Stimulated activated naive B cell treated with anti-CD40 and anti-IgM and Interleukin-4, amounts not matched to agents 10 μg/mL and 1 μg/mL and 100 μg/mL, for 72 hours (primary cell): ENCODE measurements around the gene ZFPL1.

ENCODE experiments used
- ATAC-seq, 2 donors: fragments of 150-1000 bp; cut with Tn5 transposase; replicated peaks; 2 replicates each; pipeline ENCODE4 v1.10.0; 2021; ENCODE audit warnings: moderate library complexity in 1 of 2
- DNase-seq: peaks from one replicate; pipeline ENCODE4 v3.0.0; 2021
- H3K27ac Mint-ChIP-seq: one replicate; pipeline ENCODE4 v1.8.0; 2022; ENCODE audit warnings: mild to moderate bottlenecking, mixed read lengths
- H3K27me3 Mint-ChIP-seq, 2 donors: one replicate each; pipeline ENCODE4 v1.8.0; 2022; ENCODE audit warnings: mixed read lengths in 2 of 2
- H3K36me3 Mint-ChIP-seq, 2 donors: one replicate each; pipeline ENCODE4 v1.8.0; 2022; ENCODE audit warnings: mixed read lengths in 2 of 2, mild to moderate bottlenecking in 1 of 2
- H3K4me1 Mint-ChIP-seq, 2 donors: one replicate each; pipeline ENCODE4 v1.8.0; 2022; ENCODE audit warnings: mixed read lengths in 2 of 2, mild to moderate bottlenecking in 1 of 2
- H3K4me3 Mint-ChIP-seq, 2 donors: one replicate each; pipeline ENCODE4 v1.8.0; 2022; ENCODE audit warnings: mild to moderate bottlenecking in 2 of 2, mixed read lengths in 2 of 2, moderate library complexity in 1 of 2
- H3K9me3 Mint-ChIP-seq, 2 donors: one replicate each; pipeline ENCODE4 v1.8.0; 2022; ENCODE audit warnings: mixed read lengths in 2 of 2, mild to moderate bottlenecking in 1 of 2

The ZFPL1 gene

GRCh38 chr11:65055538-65055937 lies 28.5 kb upstream of the ZFPL1 start:
- H3K27ac Mint-ChIP-seq: no peak overlapping the region
- DNase-seq (no peak), ATAC-seq (peak in 1 of 2 donors; percentile 21)
- no peaks in the 10 kb centered on the region for H3K27me3 Mint-ChIP-seq
- H3K36me3 Mint-ChIP-seq: no peaks in the 10 kb centered on the region
- peaks cover 23 to 27% of the 10 kb centered on the region in 2 donors for H3K4me1 Mint-ChIP-seq
- no peak overlapping the region for H3K4me3 Mint-ChIP-seq
- H3K9me3 Mint-ChIP-seq: no peaks in the 10 kb centered on the region

GRCh38 chr11:65056999-65057398 lies 27.0 kb upstream of the ZFPL1 start:
- Mint-ChIP-seq H3K27ac (no peak overlapping the region), H3K27me3 (no peaks in the 10 kb centered on the region), H3K4me3 (no peak overlapping the region), H3K36me3 (no peaks in the 10 kb centered on the region), H3K4me1 (peaks cover 24 to 33% of the 10 kb centered on the region in 2 donors), H3K9me3 (no peaks in the 10 kb centered on the region)
- DNase-seq (no peak), ATAC-seq (no peak)

GRCh38 chr11:65057526-65057925 lies 26.5 kb upstream of the ZFPL1 start:
- Mint-ChIP-seq H3K36me3 (no peaks in the 10 kb centered on the region), H3K9me3 (no peaks in the 10 kb centered on the region), H3K27ac (no peak overlapping the region), H3K27me3 (no peaks in the 10 kb centered on the region), H3K4me1 (peaks cover 28 to 33% of the 10 kb centered on the region in 2 donors), H3K4me3 (no peak overlapping the region)
- no peak for DNase-seq
- ATAC-seq: no peak

- no peaks in the 10 kb centered on the region for H3K27me3 Mint-ChIP-seq
- DNase-seq (no peak), ATAC-seq (no peak)
- no peak overlapping the region for H3K27ac Mint-ChIP-seq
- no peak overlapping the region for H3K4me3 Mint-ChIP-seq
- no peaks in the 10 kb centered on the region for H3K9me3 Mint-ChIP-seq
- no peaks in the 10 kb centered on the region for H3K36me3 Mint-ChIP-seq
- H3K4me1 Mint-ChIP-seq: peaks cover 26 to 30% of the 10 kb centered on the region in 2 donors
These were observed 26.0 kb upstream of the ZFPL1 start for GRCh38 chr11:65058012-65058411.

GRCh38 chr11:65058419-65059054 lies 25.5 kb upstream of the ZFPL1 start, which contains the start of gene NAALADL1:
Gene NAALADL1, minus strand, starts transcription at chr11:65058553. Its CDS starts 32 bp downstream, at chr11:65058521.
- H3K9me3 Mint-ChIP-seq: no peaks in the 10 kb centered on the region
- H3K27me3 Mint-ChIP-seq: no peaks in the 10 kb centered on the region
- no peak for DNase-seq
- H3K4me1 Mint-ChIP-seq: peaks cover 21 to 25% of the 10 kb centered on the region in 2 donors
- ATAC-seq: no peak
- no peak within 1 kb of the TSS for H3K4me3 Mint-ChIP-seq
- no peak within 1 kb of the TSS for H3K27ac Mint-ChIP-seq
- no peaks in the 10 kb centered on the region for H3K36me3 Mint-ChIP-seq

GRCh38 chr11:65059523-65059922 lies 24.5 kb upstream of the ZFPL1 start:
- no peak overlapping the region for H3K4me3 Mint-ChIP-seq
- peaks cover 11 to 15% of the 10 kb centered on the region in 2 donors for H3K4me1 Mint-ChIP-seq
- DNase-seq (no peak), ATAC-seq (no peak)
- no peaks in the 10 kb centered on the region for H3K27me3 Mint-ChIP-seq
- no peak overlapping the region for H3K27ac Mint-ChIP-seq
- no peaks in the 10 kb centered on the region for H3K9me3 Mint-ChIP-seq
- H3K36me3 Mint-ChIP-seq: no peaks in the 10 kb centered on the region

GRCh38 chr11:65059959-65060824 lies 23.8 kb upstream of the ZFPL1 start:
- Mint-ChIP-seq H3K9me3 (no peaks in the 10 kb centered on the region), H3K27me3 (no peaks in the 10 kb centered on the region), H3K36me3 (no peaks in the 10 kb centered on the region), H3K4me1 (peaks cover 11 to 14% of the 10 kb centered on the region in 2 donors), H3K27ac (no peak overlapping the region), H3K4me3 (no peak overlapping the region)
- DNase-seq: no peak
- ATAC-seq: no peak

- no peaks in the 10 kb centered on the region for H3K27me3 Mint-ChIP-seq
- no peaks in the 10 kb centered on the region for H3K36me3 Mint-ChIP-seq
- H3K27ac Mint-ChIP-seq: no peak overlapping the region
- H3K9me3 Mint-ChIP-seq: no peaks in the 10 kb centered on the region
- no peak overlapping the region for H3K4me3 Mint-ChIP-seq
- ATAC-seq (no peak), DNase-seq (no peak)
- peaks cover 5 to 7% of the 10 kb centered on the region in 2 donors for H3K4me1 Mint-ChIP-seq
These were observed 23.1 kb upstream of the ZFPL1 start for GRCh38 chr11:65060913-65061408.

- H3K27me3 Mint-ChIP-seq: no peaks in the 10 kb centered on the region
- DNase-seq (no peak), ATAC-seq (no peak)
- no peak overlapping the region for H3K27ac Mint-ChIP-seq
- H3K9me3 Mint-ChIP-seq: no peaks in the 10 kb centered on the region
- peaks cover 5 to 7% of the 10 kb centered on the region in 2 donors for H3K4me1 Mint-ChIP-seq
- no peaks in the 10 kb centered on the region for H3K36me3 Mint-ChIP-seq
- no peak overlapping the region for H3K4me3 Mint-ChIP-seq
These were observed 20.5 kb upstream of the ZFPL1 start for GRCh38 chr11:65063532-65063931.

- H3K4me3 Mint-ChIP-seq: no peak overlapping the region
- DNase-seq: no peak
- peaks cover 5 to 7% of the 10 kb centered on the region in 2 donors for H3K4me1 Mint-ChIP-seq
- ATAC-seq: no peak
- H3K27me3 Mint-ChIP-seq: no peaks in the 10 kb centered on the region
- H3K9me3 Mint-ChIP-seq: no peaks in the 10 kb centered on the region
- no peak overlapping the region for H3K27ac Mint-ChIP-seq
- H3K36me3 Mint-ChIP-seq: no peaks in the 10 kb centered on the region
These were observed 19.2 kb upstream of the ZFPL1 start for GRCh38 chr11:65064847-65065240.

GRCh38 chr11:65065851-65066250 lies 18.2 kb upstream of the ZFPL1 start:
- no peaks in the 10 kb centered on the region for H3K36me3 Mint-ChIP-seq
- ATAC-seq: no peak
- H3K27me3 Mint-ChIP-seq: no peaks in the 10 kb centered on the region
- peaks cover 5 to 7% of the 10 kb centered on the region in 2 donors for H3K4me1 Mint-ChIP-seq
- DNase-seq: no peak
- no peak overlapping the region for H3K4me3 Mint-ChIP-seq
- no peak overlapping the region for H3K27ac Mint-ChIP-seq
- H3K9me3 Mint-ChIP-seq: no peaks in the 10 kb centered on the region

- Mint-ChIP-seq H3K4me1 (peaks cover 3 to 4% of the 10 kb centered on the region in 2 donors), H3K27ac (no peak overlapping the region), H3K4me3 (no peak overlapping the region), H3K9me3 (no peaks in the 10 kb centered on the region), H3K27me3 (no peaks in the 10 kb centered on the region), H3K36me3 (no peaks in the 10 kb centered on the region)
- DNase-seq: no peak
- ATAC-seq: no peak
These were observed 17.7 kb upstream of the ZFPL1 start for GRCh38 chr11:65066315-65066714.

GRCh38 chr11:65066805-65067291 lies 17.2 kb upstream of the ZFPL1 start:
- DNase-seq: no peak
- no peaks in the 10 kb centered on the region for H3K36me3 Mint-ChIP-seq
- H3K27ac Mint-ChIP-seq: no peak overlapping the region
- H3K9me3 Mint-ChIP-seq: no peaks in the 10 kb centered on the region
- H3K4me1 Mint-ChIP-seq: peaks cover under 1 to 4% of the 10 kb centered on the region in 2 donors
- H3K4me3 Mint-ChIP-seq: no peak overlapping the region
- no peak for ATAC-seq
- no peaks in the 10 kb centered on the region for H3K27me3 Mint-ChIP-seq

- H3K36me3 Mint-ChIP-seq: no peaks in the 10 kb centered on the region
- no peak overlapping the region for H3K4me3 Mint-ChIP-seq
- H3K4me1 Mint-ChIP-seq: peaks cover 3 to 5% of the 10 kb centered on the region in 2 donors
- H3K9me3 Mint-ChIP-seq: no peaks in the 10 kb centered on the region
- ATAC-seq (no peak), DNase-seq (no peak)
- no peak overlapping the region for H3K27ac Mint-ChIP-seq
- H3K27me3 Mint-ChIP-seq: no peaks in the 10 kb centered on the region
These were observed 16.6 kb upstream of the ZFPL1 start for GRCh38 chr11:65067446-65067845.

GRCh38 chr11:65069217-65069616 lies 14.8 kb upstream of the ZFPL1 start:
- DNase-seq (no peak), ATAC-seq (no peak)
- peaks cover 3 to 5% of the 10 kb centered on the region in 2 donors for H3K4me1 Mint-ChIP-seq
- H3K4me3 Mint-ChIP-seq: no peak overlapping the region
- H3K36me3 Mint-ChIP-seq: no peaks in the 10 kb centered on the region
- no peak overlapping the region for H3K27ac Mint-ChIP-seq
- H3K9me3 Mint-ChIP-seq: no peaks in the 10 kb centered on the region
- H3K27me3 Mint-ChIP-seq: no peaks in the 10 kb centered on the region
